GM12874 (cell line): ENCODE results near the gene SNRPD2.

Source experiments
- TF ChIP-seq, protein P1 (sequence below): IDR thresholded peaks from 2 replicates; pipeline ENCODE4 v1.5.1; 2011; ENCODE audit warnings: low read depth, mild to moderate bottlenecking, control low read depth, low read length, moderate library complexity; ENCODE audit not compliant: insufficient read depth

The SNRPD2 gene

DNA sequence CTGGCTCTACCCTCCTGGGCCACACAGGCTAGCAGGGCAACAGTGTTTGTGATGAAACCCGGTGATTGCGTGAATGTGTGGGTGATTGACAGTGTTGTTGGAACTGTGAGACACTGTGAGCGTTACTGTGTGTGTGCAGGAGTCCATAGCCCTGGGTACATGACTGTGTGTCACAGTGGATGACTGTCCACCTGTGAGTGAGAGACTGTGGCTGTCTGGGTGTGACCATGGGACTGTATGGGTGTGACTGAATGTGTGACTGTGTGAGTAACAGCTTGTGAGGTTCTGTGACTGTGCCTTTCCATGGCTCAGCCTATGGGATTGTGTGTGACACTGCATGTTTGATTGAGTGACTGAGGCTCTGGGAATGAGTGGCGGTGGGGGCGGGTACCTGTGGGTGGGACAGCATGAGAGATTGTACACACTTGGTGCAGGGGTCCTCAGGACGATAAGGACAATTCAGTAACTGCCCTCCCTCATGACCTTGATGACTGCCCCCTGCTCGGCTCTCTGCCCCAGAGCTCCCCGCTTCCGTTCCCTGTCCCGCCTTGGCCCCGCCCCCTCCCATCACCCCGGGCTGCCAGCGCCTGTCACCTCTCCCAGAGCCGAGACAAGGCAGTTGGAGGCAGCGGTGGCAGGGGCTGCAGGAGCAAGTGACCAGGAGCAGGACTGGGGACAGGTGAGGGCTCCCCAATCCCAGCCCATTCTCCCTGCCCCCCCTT is 24.0 kb downstream of the SNRPD2 start, which contains the start of gene GIPR:
TSS of gene GIPR (plus strand) at position 602 of the 722 bp plus-strand sequence. CDS start 1,300 bp downstream, outside the sequence.
- TF ChIP-seq, protein P1, sequence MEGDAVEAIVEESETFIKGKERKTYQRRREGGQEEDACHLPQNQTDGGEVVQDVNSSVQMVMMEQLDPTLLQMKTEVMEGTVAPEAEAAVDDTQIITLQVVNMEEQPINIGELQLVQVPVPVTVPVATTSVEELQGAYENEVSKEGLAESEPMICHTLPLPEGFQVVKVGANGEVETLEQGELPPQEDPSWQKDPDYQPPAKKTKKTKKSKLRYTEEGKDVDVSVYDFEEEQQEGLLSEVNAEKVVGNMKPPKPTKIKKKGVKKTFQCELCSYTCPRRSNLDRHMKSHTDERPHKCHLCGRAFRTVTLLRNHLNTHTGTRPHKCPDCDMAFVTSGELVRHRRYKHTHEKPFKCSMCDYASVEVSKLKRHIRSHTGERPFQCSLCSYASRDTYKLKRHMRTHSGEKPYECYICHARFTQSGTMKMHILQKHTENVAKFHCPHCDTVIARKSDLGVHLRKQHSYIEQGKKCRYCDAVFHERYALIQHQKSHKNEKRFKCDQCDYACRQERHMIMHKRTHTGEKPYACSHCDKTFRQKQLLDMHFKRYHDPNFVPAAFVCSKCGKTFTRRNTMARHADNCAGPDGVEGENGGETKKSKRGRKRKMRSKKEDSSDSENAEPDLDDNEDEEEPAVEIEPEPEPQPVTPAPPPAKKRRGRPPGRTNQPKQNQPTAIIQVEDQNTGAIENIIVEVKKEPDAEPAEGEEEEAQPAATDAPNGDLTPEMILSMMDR: no peak

DNA sequence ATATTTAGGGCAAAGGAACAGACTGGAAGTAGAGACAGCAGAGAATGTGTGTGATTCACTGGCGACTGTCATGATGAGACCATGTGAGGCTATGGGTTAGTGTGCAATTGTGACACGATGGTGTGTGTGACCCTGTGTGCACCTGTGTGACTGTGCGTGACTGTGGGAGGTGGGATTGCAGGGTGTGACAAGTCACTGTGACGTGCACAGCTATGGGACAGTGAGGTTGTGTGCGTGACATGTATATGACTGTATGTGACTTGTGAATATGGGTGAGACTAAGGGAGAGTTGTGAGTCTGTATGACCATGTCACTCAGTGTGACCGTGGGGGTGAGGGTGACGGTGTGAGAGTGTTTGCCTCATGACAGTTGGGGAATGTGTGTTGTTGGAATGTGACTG is 27.2 kb downstream of the SNRPD2 start:
- TF ChIP-seq, protein P1: no peak

DNA sequence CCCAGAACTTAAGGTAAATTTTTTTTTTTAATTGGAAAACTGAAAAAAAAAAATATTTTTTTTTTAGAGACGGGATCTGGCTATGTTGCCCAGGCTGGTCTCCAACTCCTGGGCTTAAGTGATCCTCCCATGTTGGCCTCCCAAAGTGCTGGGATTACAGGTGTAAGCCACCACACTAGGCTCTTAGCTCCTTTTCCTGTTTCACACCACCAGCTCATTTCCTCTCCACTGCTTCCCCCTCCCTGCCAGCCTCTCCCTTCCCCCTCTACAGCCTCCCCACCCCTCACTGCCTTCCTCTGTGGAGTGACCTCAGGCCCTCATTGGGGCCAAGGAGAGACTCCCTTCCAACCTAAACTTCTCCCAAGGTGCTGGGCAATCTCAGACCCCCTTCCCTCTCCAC is 28.0 kb downstream of the SNRPD2 start:
- TF ChIP-seq, protein P1: no peak

DNA sequence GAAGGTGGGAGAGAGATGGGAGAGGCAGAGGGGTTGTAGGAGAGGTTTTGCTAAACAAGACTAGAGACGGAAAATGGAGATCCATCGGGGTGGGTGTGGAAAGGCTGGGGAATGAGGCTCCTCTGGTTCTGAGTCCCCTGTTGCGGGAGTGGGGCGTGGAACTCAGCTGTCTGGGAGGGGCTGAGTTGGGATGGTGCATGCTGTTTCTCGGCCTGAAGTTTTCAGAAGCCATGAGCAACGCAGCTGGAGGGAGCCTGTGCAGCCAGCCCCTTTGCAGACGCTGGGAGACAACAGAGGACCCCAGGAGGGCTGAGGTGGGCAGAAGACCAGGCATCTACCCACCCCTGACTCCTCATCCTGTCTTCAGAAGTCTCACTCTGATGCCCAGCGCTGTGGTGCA is 31.1 kb downstream of the SNRPD2 start:
- TF ChIP-seq, protein P1: no peak

DNA sequence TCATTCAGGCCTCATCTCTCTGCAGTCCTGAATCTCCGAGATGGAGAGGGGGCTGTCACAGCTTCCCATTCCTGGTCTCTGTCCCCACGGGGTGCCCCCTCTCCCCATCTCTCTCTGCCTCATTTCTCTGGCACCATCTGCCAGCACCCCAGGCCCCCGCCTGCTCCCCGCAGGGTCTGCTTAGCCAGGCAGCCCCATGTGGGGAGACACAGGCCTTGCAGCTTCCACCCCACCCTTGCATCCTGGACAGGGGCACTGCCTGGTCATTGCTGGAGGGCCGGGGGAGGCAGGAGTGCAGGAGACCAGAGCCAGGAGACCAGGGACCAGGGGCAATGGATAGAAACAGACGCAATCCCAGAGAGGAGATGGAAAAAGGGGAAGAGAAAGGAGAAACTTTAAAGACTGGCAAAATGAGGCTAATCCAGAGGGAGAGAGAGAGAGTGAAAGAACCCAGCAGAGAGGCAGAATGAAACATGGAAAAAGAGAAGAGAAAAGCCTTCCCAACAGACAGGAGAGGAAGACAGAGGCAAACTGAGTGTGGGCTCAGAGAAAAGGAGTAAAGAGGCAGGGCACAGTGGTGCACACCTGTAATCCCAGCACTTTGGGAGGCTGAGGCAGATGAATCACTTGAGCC is 32.5 kb downstream of the SNRPD2 start:
- TF ChIP-seq, protein P1: no peak

DNA sequence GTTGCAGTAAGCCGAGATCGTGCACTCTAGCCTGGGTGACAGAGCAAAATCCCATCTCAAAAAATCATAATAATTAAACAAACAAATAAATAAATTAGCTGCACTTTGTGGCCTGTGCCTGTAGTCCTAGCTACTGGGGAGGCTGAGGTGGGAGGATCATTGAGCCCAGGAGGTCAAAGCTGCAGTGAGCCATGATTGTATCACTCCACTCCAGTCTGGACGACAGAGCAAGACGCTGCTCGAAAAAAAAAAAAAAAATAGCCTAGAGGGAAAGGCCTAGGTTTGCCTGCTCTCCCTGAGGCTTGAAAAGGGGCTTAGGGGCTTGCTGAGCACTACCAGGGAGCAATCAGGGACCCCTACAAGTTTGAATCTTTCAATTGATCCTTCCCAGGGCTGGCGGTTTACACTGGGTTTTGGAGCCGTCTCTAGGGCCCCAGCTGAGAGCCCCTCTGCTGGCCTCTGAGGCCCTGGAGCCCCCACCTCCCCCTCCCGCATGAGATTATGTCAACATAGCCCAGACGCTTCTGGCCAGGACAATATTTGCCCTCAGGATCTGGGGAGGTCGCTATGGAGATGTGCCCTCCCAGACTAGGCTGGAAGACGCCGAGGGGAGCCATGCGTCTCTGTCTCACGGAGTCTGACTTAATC is 34.1 kb downstream of the SNRPD2 start:
- TF ChIP-seq, protein P1: no peak

DNA sequence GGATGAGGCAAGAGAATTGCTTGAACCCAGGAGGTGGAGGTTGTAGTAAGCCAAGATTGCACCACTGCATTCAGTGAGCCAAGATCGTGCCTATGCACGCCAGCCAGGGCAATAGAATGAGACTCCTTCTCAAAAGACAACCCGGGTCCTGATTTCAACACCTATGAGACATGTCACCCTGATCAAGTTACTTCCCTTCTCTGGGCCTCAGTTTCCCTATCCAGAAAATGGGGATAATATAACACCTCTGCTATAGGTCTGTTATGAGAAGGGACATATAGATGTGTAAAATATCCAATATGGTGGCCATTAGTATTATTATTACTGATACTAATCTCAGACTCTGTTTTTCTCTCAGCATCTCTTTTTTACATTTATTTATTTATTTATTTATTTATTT is 36.7 kb downstream of the SNRPD2 start:
- TF ChIP-seq, protein P1: no peak
